Activated CD8-positive, alpha-beta T cell treated with anti-CD3 and anti-CD28 coated beads for 36 hours (primary cell): ENCODE measurements around the gene CFB. TPM values are rescaled to one million over a fixed set of nuclear protein-coding genes. Genes with fewer than 3 reads are reported as not detected.
A peak's percentile ranks its signal among the peaks of the same experiment; 100 is the strongest.
"Not testable (repeated sequence)": the region's sequence is repeated elsewhere in the genome, so short reads cannot be mapped to it uniquely, and the experiment has no call there.

ENCODE experiments used
- ATAC-seq: fragments of 200-7000 bp; cut with Tn5 transposase; one replicate; pipeline ENCODE4 v1.10.0; 2021; ENCODE audit warnings: mild to moderate bottlenecking, moderate library complexity
- CTCF ChIA-PET: fragments of 350-600 bp; sonication (Branson Sonifier 250); formaldehyde crosslinking; loops from one replicate; lab custom pipeline; 2021; ENCODE audit warnings: antibody characterized with exemption; lab: Charles Lee
- POLR2A ChIA-PET: fragments of 350-600 bp; sonication (Branson Sonifier 250); formaldehyde crosslinking; loops from one replicate; lab custom pipeline; 2021; ENCODE audit warnings: antibody characterized with exemption; lab: Charles Lee
- DNase-seq: peaks from one replicate; pipeline ENCODE4 v3.0.0-alpha.2; 2020
- H3K27ac Mint-ChIP-seq: one replicate; pipeline ENCODE4 v1.8.0; 2021; ENCODE audit warnings: mild to moderate bottlenecking, mixed read lengths
- H3K27me3 Mint-ChIP-seq: one replicate; pipeline ENCODE4 v1.8.0; 2021; ENCODE audit warnings: mixed read lengths
- H3K36me3 Mint-ChIP-seq: one replicate; pipeline ENCODE4 v1.8.0; 2021; ENCODE audit warnings: low read depth, mixed read lengths
- H3K4me1 Mint-ChIP-seq: one replicate; pipeline ENCODE4 v1.8.0; 2021; ENCODE audit warnings: low read depth, mixed read lengths
- H3K4me3 Mint-ChIP-seq: one replicate; pipeline ENCODE4 v1.8.0; 2021; ENCODE audit warnings: mild to moderate bottlenecking, moderate library complexity, mixed read lengths
- H3K9me3 Mint-ChIP-seq: one replicate; pipeline ENCODE4 v1.8.0; 2021; ENCODE audit warnings: mixed read lengths
- CTCF ChIP-seq: fragments of 200-600 bp; IDR thresholded peaks from one replicate; pipeline ENCODE4 v1.8.0; 2022; ENCODE audit warnings: antibody characterized with exemption, mild to moderate bottlenecking
- intact Hi-C: fragments of 100-400 bp; cut with micrococcal nuclease; formaldehyde crosslinking; loops from one replicate; pipeline ENCODE4 v1.10.0; 2022
- total RNA-seq, 2 experiments: library from RNA; stranded (reverse); gene quantifications; one replicate each; pipeline ENCODE4 v1.2.3, GENCODE V29; 2021

CFB gene
- total RNA-seq, 2 experiments from 2014 or later, result 0.43 to 0.45 TPM

- peak overlapping the region; percentile 99 for H3K27ac Mint-ChIP-seq
- intact Hi-C loops, result no loop called here
- peaks cover 2% of the 10 kb centered on the region for H3K27me3 Mint-ChIP-seq
- H3K9me3 Mint-ChIP-seq, result no peaks in the 10 kb centered on the region
- ChIA-PET POLR2A (interaction anchor here (0.6 to 9.3 kb wide), 10 partner anchors 11 to 432 kb away, joined by 3 to 85 read pairs (median 4); partner anchors contain the start of genes BAG6, C6orf47, NELFE and SKIC2), CTCF (interaction anchor here (1.0 to 2.9 kb wide), 2 partner anchors 21 to 75 kb away, joined by 4 to 16 read pairs; no protein-coding TSS in a partner anchor)
- DNase-seq (peak; percentile 63), ATAC-seq (no peak)
- peaks cover 33% of the 10 kb centered on the region for H3K4me1 Mint-ChIP-seq
- H3K4me3 Mint-ChIP-seq, result peak overlapping the region; percentile 94
- H3K36me3 Mint-ChIP-seq, result peaks cover 18% of the 10 kb centered on the region
- TF ChIP-seq CTCF, result no peak
These were observed 26.9 kb downstream of the CFB start for GRCh38 chr6:31972709-31973350.

DNA sequence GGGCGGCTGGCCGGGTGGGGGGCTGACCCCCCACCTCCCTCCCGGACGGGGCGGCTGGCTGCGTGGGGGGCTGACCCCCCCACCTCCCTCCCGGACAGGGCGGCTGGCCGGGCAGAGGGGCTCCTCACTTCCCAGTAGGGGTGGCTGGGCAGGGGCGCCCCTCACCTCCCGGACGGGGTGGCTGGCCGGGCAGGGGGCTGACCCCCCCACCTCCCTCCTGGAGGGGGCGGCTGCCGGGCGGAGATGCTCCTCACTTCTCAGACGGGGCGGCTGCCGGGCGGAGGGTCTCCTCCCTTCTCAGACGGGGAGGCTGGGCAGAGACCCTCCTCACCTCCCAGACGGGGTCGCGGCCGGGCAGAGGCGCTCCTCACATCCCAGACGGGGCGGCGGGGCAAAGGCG lies 30.2 kb downstream of the CFB start:
- H3K27ac Mint-ChIP-seq, ATAC-seq, CTCF ChIA-PET, H3K27me3 Mint-ChIP-seq, H3K36me3 Mint-ChIP-seq, intact Hi-C loops, H3K9me3 Mint-ChIP-seq, DNase-seq, H3K4me3 Mint-ChIP-seq: not testable (repeated sequence)
- H3K4me1 Mint-ChIP-seq, result peaks cover 32% of the 10 kb centered on the region
- POLR2A ChIA-PET, result interaction anchor here (9.3 kb wide), 1 partner anchor 18 kb away, joined by 85 read pairs; the partner anchor contains the start of genes NELFE and SKIC2

DNA sequence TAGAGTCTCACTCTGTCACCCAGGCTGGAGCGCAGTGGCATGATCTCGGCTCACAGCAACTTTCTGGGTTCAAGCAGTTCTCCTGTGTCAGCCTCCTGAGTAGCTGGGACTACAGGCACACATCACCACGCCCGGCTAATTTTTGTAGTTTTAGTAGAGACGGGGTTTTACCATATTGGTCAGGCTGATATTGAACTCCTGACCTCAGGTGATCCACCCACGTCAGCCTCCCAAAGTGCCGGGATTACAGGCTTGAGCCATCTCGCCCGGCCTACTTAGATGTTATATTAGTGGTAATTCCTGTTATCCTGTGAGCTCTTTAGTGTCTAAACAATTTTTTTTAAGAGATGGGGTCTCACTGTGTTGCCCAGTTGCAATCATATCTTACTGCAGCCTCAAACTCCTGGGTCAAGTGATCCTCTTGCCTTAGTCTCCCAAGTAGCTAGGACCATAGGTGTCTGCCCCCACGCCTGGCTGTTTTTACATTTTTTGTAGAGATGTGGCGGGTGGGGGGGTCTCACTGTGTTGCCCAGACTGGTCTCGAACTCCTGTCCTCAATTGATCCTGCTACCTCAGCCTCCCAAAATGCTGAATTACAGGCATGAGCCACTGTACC lies 32.0 kb downstream of the CFB start:
- no peaks in the 10 kb centered on the region for H3K27me3 Mint-ChIP-seq
- no peak overlapping the region for H3K4me3 Mint-ChIP-seq
- H3K4me1 Mint-ChIP-seq, result peaks cover 27% of the 10 kb centered on the region
- CTCF ChIA-PET, result interaction anchor here (1.8 kb wide), 1 partner anchor 26 kb away, joined by 7 read pairs; no protein-coding TSS in a partner anchor
- no peaks in the 10 kb centered on the region for H3K9me3 Mint-ChIP-seq
- intact Hi-C loops, result no loop called here
- TF ChIP-seq CTCF, result no peak
- POLR2A ChIA-PET, result interaction anchor here (0.8 kb wide), 1 partner anchor 19 kb away, joined by 3 read pairs; the partner anchor contains the start of genes NELFE and SKIC2
- H3K36me3 Mint-ChIP-seq, result peaks cover 6% of the 10 kb centered on the region
- H3K27ac Mint-ChIP-seq, result no peak overlapping the region
- DNase-seq (no peak), ATAC-seq (no peak)

GRCh38 chr6:31978831-31979230 lies 32.9 kb downstream of the CFB start:
- no peak for DNase-seq
- Mint-ChIP-seq H3K27ac (peak overlapping the region; percentile 83), H3K9me3 (no peaks in the 10 kb centered on the region), H3K27me3 (no peaks in the 10 kb centered on the region), H3K4me1 (peaks cover 18% of the 10 kb centered on the region), H3K36me3 (peaks cover 6% of the 10 kb centered on the region), H3K4me3 (no peak overlapping the region)
- ChIA-PET POLR2A (no interaction called here), CTCF (interaction anchor here (0.8 to 1.8 kb wide), 2 partner anchors 27 to 70 kb away, joined by 3 to 7 read pairs; no protein-coding TSS in a partner anchor)
- intact Hi-C loops, result no loop called here
- no peak for ATAC-seq
- no peak for TF ChIP-seq CTCF

GRCh38 chr6:31979238-31979898 lies 33.5 kb downstream of the CFB start:
- TF ChIP-seq CTCF, result no peak
- ATAC-seq (no peak), DNase-seq (no peak)
- Mint-ChIP-seq H3K4me1 (peaks cover 15% of the 10 kb centered on the region), H3K9me3 (no peaks in the 10 kb centered on the region), H3K36me3 (peaks cover 6% of the 10 kb centered on the region), H3K4me3 (no peak overlapping the region), H3K27me3 (no peaks in the 10 kb centered on the region), H3K27ac (peak overlapping the region; percentile 83)
- POLR2A ChIA-PET, result no interaction called here
- CTCF ChIA-PET, result interaction anchor here (0.8 to 1.8 kb wide), 2 partner anchors 27 to 69 kb away, joined by 3 to 7 read pairs; no protein-coding TSS in a partner anchor
- intact Hi-C loops, result no loop called here

- H3K4me3 Mint-ChIP-seq, ATAC-seq, DNase-seq, POLR2A ChIA-PET, H3K27me3 Mint-ChIP-seq, intact Hi-C loops, H3K36me3 Mint-ChIP-seq, H3K9me3 Mint-ChIP-seq, CTCF ChIA-PET: not testable (repeated sequence)
- Mint-ChIP-seq H3K4me1 (peaks cover 13% of the 10 kb centered on the region), H3K27ac (peak overlapping the region; percentile 83)
These were observed 34.4 kb downstream of the CFB start for GRCh38 chr6:31980195-31980876.

DNA sequence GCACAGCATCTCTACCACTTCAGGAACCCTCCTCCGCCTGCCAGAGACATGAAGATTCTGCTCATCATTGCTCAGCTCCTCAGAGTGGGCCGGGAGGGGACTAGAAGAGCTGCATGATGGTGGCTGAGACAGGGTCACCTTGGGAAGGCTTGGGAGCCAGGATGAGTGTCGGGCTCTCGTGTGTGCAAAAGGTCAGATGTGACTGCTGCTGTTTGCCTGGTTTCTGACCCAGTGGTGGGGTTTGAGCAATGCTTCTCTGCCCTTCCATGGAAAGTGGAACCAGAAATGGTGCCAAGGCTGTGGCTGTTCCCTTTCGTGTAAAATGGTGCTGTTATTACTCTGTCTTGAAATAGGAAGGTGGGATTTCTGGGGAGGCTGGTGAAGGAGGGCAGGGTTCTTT lies 35.1 kb downstream of the CFB start:
- H3K27me3 Mint-ChIP-seq, POLR2A ChIA-PET, ATAC-seq, H3K4me3 Mint-ChIP-seq, DNase-seq, CTCF ChIA-PET, H3K27ac Mint-ChIP-seq, H3K36me3 Mint-ChIP-seq, intact Hi-C loops, H3K9me3 Mint-ChIP-seq: not testable (repeated sequence)
- H3K4me1 Mint-ChIP-seq, result peaks cover 13% of the 10 kb centered on the region
